ENCODE measurements around the gene VSNL1. TPM values are rescaled to one million over a fixed set of nuclear protein-coding genes. Genes with fewer than 3 reads are reported as not detected.

Gene VSNL1
- total RNA-seq, 1 donor from 2014 or later = 19.2 TPM

DNA sequence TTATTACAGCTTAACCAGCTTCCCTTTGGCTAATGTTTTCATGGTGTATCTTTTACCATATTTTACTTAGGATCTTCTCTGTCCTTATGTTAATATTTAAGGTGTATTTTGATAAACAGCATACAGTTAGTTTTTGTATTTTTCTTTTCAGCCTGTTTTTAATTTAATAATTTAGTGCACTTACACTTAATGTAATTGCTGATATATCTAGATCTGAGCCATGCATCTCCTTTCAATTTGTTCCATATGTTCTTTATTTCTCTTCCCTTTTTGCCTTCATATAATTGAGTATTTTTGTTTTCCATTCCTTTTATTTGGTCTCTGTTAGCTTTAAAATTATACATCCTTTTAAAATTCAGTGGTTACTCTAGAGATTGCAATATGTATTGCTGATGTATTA is 134.3 kb downstream of the VSNL1 start:
- no peak overlapping the region for H3K4me3 ChIP-seq
- H3K27ac ChIP-seq = no peak overlapping the region
- intact Hi-C loops (cut with DNase I) = no loop called here
- DNase-seq (ENCODE audit: extremely low spot score in 2 of 2) = no peak
- no peak for TF ChIP-seq POLR2A (IDR thresholded peaks at IDR 0.05)
- TF ChIP-seq, protein P1, sequence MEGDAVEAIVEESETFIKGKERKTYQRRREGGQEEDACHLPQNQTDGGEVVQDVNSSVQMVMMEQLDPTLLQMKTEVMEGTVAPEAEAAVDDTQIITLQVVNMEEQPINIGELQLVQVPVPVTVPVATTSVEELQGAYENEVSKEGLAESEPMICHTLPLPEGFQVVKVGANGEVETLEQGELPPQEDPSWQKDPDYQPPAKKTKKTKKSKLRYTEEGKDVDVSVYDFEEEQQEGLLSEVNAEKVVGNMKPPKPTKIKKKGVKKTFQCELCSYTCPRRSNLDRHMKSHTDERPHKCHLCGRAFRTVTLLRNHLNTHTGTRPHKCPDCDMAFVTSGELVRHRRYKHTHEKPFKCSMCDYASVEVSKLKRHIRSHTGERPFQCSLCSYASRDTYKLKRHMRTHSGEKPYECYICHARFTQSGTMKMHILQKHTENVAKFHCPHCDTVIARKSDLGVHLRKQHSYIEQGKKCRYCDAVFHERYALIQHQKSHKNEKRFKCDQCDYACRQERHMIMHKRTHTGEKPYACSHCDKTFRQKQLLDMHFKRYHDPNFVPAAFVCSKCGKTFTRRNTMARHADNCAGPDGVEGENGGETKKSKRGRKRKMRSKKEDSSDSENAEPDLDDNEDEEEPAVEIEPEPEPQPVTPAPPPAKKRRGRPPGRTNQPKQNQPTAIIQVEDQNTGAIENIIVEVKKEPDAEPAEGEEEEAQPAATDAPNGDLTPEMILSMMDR (IDR thresholded peaks at IDR 0.05) = no peak
- TF ChIP-seq POLR2AphosphoS5 (IDR thresholded peaks at IDR 0.05; ENCODE audit: insufficient read depth in 1 of 2, low read depth in 1 of 2) = no peak
- no peaks in the 10 kb centered on the region for H3K9me3 ChIP-seq
- no peaks in the 10 kb centered on the region for H3K4me1 ChIP-seq
- H3K36me3 ChIP-seq = peaks cover 0 to 18% of the 10 kb centered on the region in 2 donors
- no peaks in the 10 kb centered on the region for H3K27me3 ChIP-seq

DNA sequence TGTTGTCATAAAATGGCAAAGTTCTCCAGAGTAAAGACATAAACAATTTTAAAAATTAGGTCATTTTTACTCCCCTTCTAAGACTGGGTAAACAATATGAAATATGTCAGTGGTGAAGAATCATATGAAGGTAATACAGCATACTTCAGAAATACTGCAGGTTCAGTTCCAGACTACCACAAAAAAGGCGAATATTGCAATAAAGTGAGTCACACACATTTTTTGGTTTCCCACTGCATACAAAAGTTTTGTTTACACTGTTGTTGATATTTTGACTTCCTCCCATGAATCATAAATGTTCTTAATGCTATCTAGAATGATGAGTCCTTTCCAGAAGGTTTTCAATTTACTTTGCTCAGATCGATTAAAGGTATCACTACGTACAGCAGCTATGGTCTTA is 139.6 kb downstream of the VSNL1 start:
- H3K4me1 ChIP-seq = no peaks in the 10 kb centered on the region
- H3K27ac ChIP-seq = no peak overlapping the region
- intact Hi-C loops (cut with DNase I) = no loop called here
- no peak for TF ChIP-seq POLR2AphosphoS5 (IDR thresholded peaks at IDR 0.05; ENCODE audit: insufficient read depth in 1 of 2, low read depth in 1 of 2)
- TF ChIP-seq, protein P1 (IDR thresholded peaks at IDR 0.05) = no peak
- no peak for TF ChIP-seq POLR2A (IDR thresholded peaks at IDR 0.05)
- H3K27me3 ChIP-seq = no peaks in the 10 kb centered on the region
- no peak for DNase-seq (ENCODE audit: extremely low spot score in 2 of 2)
- no peak overlapping the region for H3K4me3 ChIP-seq
- no peaks in the 10 kb centered on the region for H3K9me3 ChIP-seq
- peaks cover 0 to 23% of the 10 kb centered on the region in 2 donors for H3K36me3 ChIP-seq

DNA sequence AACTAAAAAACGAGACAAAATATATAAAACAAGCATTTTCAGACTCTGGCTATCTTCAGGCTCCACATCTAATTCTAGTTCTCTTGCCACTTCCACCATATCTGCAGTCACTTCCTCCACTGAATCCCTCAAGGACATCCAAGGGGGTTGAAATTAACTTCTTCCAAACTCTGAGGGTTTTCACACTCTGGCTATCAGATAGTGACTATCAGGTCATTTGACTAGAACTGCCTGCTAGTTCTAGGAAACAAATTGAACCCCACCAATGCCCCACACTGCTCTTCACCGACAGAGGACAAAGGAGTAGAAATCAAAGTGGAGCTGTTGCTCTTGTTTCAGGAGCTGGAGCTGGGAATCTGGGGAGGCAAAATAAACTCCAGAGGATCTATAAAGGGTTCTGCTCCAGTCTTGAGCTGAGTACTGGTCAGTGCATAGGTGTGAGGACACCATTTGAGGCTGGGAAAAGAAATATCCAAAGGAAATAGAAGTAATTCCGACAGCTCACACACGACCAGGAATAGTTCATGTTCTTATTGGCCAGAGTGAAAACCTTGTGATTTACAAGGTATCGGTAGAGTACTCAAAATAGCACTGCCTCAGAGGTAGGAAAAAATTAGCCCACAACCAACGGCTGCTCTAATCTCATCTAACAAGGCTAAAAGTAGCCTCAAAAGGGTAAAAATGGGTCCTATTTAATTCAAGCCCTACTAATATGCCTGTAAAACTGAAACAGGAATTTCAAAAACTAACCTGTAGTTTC is 141.8 kb downstream of the VSNL1 start:
- no peak for DNase-seq (ENCODE audit: extremely low spot score in 2 of 2)
- Histone ChIP-seq H3K36me3 (peaks cover 0 to 20% of the 10 kb centered on the region in 2 donors), H3K27me3 (no peaks in the 10 kb centered on the region), H3K4me1 (no peaks in the 10 kb centered on the region), H3K27ac (no peak overlapping the region), H3K4me3 (no peak overlapping the region), H3K9me3 (no peaks in the 10 kb centered on the region)
- TF ChIP-seq POLR2A (IDR thresholded peaks at IDR 0.05) (no peak), POLR2AphosphoS5 (IDR thresholded peaks at IDR 0.05; ENCODE audit: insufficient read depth in 1 of 2, low read depth in 1 of 2) (no peak)
- TF ChIP-seq, protein P1 (IDR thresholded peaks at IDR 0.05) = no peak
- intact Hi-C loops (cut with DNase I) = no loop called here

DNA sequence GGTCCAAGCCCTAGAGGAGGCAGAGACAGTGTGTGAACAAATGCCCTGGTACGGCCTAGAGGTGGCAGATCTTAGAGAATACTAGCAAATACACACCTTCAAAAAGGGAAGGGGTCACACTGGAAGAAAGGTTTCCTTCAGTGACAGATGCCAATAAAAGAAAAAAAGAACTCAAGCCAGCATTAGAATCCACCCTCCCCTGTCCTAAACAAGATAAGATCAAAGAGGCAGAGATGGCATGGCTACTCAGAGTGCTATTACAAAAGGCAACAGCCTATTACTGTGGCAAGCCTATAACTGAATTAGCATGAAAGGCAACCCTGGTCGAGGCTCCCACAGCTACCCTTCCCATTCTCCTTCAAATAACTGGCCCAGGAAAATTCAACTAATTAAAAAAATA is 143.5 kb downstream of the VSNL1 start:
- no peak for TF ChIP-seq POLR2A (IDR thresholded peaks at IDR 0.05)
- TF ChIP-seq POLR2AphosphoS5 (IDR thresholded peaks at IDR 0.05; ENCODE audit: insufficient read depth in 1 of 2, low read depth in 1 of 2) = no peak
- TF ChIP-seq, protein P1 (IDR thresholded peaks at IDR 0.05) = no peak
- no peaks in the 10 kb centered on the region for H3K27me3 ChIP-seq
- no peak overlapping the region for H3K27ac ChIP-seq
- peaks cover 0 to 10% of the 10 kb centered on the region in 2 donors for H3K36me3 ChIP-seq
- no peak for DNase-seq (ENCODE audit: extremely low spot score in 2 of 2)
- no peaks in the 10 kb centered on the region for H3K4me1 ChIP-seq
- H3K9me3 ChIP-seq = no peaks in the 10 kb centered on the region
- no peak overlapping the region for H3K4me3 ChIP-seq
- intact Hi-C loops (cut with DNase I) = no loop called here

DNA sequence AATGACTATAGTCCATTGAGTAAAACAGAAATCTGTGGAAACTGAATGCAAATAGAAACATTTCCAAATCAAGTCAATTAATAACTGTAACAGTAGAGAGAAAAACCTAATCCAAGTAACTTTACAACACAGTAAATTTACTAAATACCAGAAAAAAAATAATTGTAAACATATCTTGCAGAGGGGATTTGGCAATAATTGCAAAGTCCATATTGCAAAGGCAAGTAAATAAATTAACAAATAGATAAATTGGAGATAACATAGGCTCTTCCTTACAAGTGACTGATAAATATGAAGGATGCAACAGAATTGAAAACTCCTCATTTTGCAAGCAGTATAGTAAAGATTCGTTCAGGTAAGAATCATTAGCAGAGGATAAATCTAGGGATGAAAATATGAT is 148.1 kb downstream of the VSNL1 start:
- no peak for DNase-seq (ENCODE audit: extremely low spot score in 2 of 2)
- no peaks in the 10 kb centered on the region for H3K4me1 ChIP-seq
- no peaks in the 10 kb centered on the region for H3K27me3 ChIP-seq
- no peaks in the 10 kb centered on the region for H3K9me3 ChIP-seq
- peaks cover 0 to 17% of the 10 kb centered on the region in 2 donors for H3K36me3 ChIP-seq
- H3K27ac ChIP-seq = no peak overlapping the region
- TF ChIP-seq POLR2A (IDR thresholded peaks at IDR 0.05) (no peak), POLR2AphosphoS5 (IDR thresholded peaks at IDR 0.05; ENCODE audit: insufficient read depth in 1 of 2, low read depth in 1 of 2) (no peak)
- TF ChIP-seq, protein P1 (IDR thresholded peaks at IDR 0.05) = no peak
- intact Hi-C loops (cut with DNase I) = no loop called here
- H3K4me3 ChIP-seq = no peak overlapping the region

Data from vagina (tissue), 2 donors.